Upper lobe of left lung (tissue), 4 donors: ENCODE measurements around the gene LRRC17.

ENCODE experiments used
- CTCF ChIP-seq, 6 experiments: fragments of 450-650 bp in 4 of 6; fragments of 200-600 bp in 2 of 6; sonication (generic) in 2 of 6; IDR thresholded peaks; one replicate each; pipeline ENCODE4 v1.5.1; 2016 to 2019; ENCODE audit warnings: antibody characterized with exemption in 6 of 6
- EP300 ChIP-seq, 4 donors: sonication (generic); formaldehyde crosslinking; IDR thresholded peaks; one replicate each; pipeline ENCODE4 v1.5.1; 2017; ENCODE audit warnings: antibody characterized with exemption in 4 of 4, control low read depth in 2 of 4
- POLR2A ChIP-seq, 4 donors: fragments of 450-650 bp; IDR thresholded peaks; one replicate each; pipeline ENCODE4 v1.5.1; 2016 to 2017; ENCODE audit warnings: antibody characterized with exemption in 4 of 4, mild to moderate bottlenecking in 2 of 4
- POLR2AphosphoS5 ChIP-seq, 2 donors: sonication (generic); formaldehyde crosslinking; IDR thresholded peaks; one replicate each; pipeline ENCODE4 v1.5.1; 2017; ENCODE audit warnings: antibody characterized with exemption in 2 of 2

DNA sequence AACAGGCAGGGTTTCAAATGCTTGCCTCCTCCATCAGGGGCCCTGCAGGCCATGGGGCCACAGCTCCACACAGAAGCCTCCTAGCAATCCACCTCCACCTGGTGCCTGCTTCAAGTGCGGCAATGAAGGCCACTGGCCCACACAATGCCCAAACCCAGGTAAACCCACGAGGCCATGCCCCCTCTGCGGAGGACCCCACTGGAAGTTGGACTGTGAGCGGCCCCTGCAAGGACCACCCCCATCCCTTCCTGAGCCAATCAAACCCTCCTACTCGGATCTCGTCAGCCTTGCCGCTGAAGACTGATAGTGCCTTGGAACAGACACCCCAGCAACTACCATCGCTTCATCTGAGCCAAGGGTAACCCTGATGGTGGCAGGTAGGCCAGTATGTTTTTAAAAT lies 63.1 kb downstream of the LRRC17 start:
- TF ChIP-seq POLR2AphosphoS5 (IDR thresholded peaks at IDR 0.05) (no peak), CTCF (IDR thresholded peaks at IDR 0.05) (no peak), POLR2A (IDR thresholded peaks at IDR 0.05) (no peak), EP300 (IDR thresholded peaks at IDR 0.05) (no peak)
